Measurements from ENCODE around the gene SPINT2. TPM values are rescaled to one million over a fixed set of nuclear protein-coding genes. Genes with fewer than 3 reads are reported as not detected.

The SPINT2 gene
- total and polyA plus RNA-seq, 2 of the 13 experiments (the other 11 are each of a cell fraction or from before 2014, with no cell fraction given): 0.31 to 0.77 TPM

DNA sequence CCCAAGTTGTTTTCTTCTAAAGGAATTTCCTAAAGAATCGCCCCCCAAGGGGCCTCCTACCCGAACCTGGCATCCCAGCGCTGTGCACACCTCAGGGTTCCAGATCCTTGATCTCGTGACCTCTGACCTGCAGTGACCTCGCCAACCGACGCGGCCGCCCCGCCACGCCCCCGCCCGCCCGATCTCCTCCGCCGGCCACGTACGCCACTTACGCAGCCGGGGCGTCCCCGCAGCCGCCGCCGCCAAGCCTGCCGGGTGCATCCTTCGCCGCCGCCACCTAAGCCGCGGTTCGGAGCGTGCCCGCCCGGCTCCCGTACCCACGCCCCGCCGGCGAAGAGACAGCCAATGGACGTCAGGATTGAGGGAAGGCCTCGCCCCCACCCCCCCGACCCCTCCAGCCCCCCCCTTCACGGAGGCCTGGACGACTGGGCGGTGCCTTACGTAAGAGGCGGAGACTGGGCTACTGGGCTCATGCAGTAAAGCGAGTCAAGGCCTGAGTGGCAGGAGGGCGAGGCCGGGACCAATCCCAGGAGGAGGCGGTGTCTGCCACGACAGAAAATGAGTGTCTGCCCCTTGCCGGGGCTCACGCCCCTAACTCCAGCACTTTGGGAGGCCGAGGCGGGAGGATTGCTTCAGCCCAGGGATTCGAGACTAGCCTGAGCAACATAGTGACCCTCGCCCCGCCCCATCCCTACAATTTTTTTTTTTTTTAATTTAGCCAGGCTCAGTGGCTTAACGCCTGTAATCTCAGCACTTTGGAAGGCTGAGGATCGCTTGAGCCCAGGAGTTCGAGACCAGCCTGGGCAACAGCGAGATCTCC is 51.5 kb downstream of the SPINT2 start, which contains the start of gene YIF1B (continued):
- TF ChIP-seq, protein P1, sequence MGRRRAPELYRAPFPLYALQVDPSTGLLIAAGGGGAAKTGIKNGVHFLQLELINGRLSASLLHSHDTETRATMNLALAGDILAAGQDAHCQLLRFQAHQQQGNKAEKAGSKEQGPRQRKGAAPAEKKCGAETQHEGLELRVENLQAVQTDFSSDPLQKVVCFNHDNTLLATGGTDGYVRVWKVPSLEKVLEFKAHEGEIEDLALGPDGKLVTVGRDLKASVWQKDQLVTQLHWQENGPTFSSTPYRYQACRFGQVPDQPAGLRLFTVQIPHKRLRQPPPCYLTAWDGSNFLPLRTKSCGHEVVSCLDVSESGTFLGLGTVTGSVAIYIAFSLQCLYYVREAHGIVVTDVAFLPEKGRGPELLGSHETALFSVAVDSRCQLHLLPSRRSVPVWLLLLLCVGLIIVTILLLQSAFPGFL (CRISPR knock-in tag; IDR thresholded peaks at IDR 0.05): no peak
- TF ChIP-seq SALL1 (CRISPR knock-in tag; IDR thresholded peaks at IDR 0.05) (peak; percentile 34; the same call in 1 of the 2 replicates), RBAK (CRISPR knock-in tag; IDR thresholded peaks at IDR 0.05) (no peak), PHF8 (CRISPR knock-in tag; IDR thresholded peaks at IDR 0.05) (no peak), ZNF652 (CRISPR knock-in tag; IDR thresholded peaks at IDR 0.05; ENCODE audit: borderline replicate concordance, low read depth) (no peak), MIER3 (CRISPR knock-in tag; IDR thresholded peaks at IDR 0.05; ENCODE audit: borderline replicate concordance) (no peak; the same call in 1 of the 2 replicates), RCOR2 (CRISPR knock-in tag; IDR thresholded peaks at IDR 0.05) (no peak), ELF3 (CRISPR knock-in tag; IDR thresholded peaks at IDR 0.05) (no peak), ADNP (CRISPR knock-in tag; IDR thresholded peaks at IDR 0.05) (no peak), ZMYM3 (CRISPR knock-in tag; IDR thresholded peaks at IDR 0.05) (peak; percentile 65; the same call in 1 of the 2 replicates), NCOA5 (CRISPR knock-in tag; IDR thresholded peaks at IDR 0.05) (no peak), MIXL1 (CRISPR knock-in tag; IDR thresholded peaks at IDR 0.05) (no peak), ZNF737 (CRISPR knock-in tag; IDR thresholded peaks at IDR 0.05; ENCODE audit: borderline replicate concordance) (no peak), ZNF572 (CRISPR knock-in tag; IDR thresholded peaks at IDR 0.05) (no peak), ATF1 (CRISPR knock-in tag; IDR thresholded peaks at IDR 0.05) (no peak)
- TF ChIP-seq, protein P2, sequence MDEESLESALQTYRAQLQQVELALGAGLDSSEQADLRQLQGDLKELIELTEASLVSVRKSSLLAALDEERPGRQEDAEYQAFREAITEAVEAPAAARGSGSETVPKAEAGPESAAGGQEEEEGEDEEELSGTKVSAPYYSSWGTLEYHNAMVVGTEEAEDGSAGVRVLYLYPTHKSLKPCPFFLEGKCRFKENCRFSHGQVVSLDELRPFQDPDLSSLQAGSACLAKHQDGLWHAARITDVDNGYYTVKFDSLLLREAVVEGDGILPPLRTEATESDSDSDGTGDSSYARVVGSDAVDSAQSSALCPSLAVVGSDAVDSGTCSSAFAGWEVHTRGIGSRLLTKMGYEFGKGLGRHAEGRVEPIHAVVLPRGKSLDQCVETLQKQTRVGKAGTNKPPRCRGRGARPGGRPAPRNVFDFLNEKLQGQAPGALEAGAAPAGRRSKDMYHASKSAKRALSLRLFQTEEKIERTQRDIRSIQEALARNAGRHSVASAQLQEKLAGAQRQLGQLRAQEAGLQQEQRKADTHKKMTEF (CRISPR knock-in tag; IDR thresholded peaks at IDR 0.05): no peak; the same call in 1 of the 2 replicates
- TF ChIP-seq, protein P3, sequence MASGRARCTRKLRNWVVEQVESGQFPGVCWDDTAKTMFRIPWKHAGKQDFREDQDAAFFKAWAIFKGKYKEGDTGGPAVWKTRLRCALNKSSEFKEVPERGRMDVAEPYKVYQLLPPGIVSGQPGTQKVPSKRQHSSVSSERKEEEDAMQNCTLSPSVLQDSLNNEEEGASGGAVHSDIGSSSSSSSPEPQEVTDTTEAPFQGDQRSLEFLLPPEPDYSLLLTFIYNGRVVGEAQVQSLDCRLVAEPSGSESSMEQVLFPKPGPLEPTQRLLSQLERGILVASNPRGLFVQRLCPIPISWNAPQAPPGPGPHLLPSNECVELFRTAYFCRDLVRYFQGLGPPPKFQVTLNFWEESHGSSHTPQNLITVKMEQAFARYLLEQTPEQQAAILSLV (CRISPR knock-in tag; IDR thresholded peaks at IDR 0.05; ENCODE audit: borderline replicate concordance): peak; percentile 79; the same call in 1 of the 2 replicates
- TF ChIP-seq, protein P4, sequence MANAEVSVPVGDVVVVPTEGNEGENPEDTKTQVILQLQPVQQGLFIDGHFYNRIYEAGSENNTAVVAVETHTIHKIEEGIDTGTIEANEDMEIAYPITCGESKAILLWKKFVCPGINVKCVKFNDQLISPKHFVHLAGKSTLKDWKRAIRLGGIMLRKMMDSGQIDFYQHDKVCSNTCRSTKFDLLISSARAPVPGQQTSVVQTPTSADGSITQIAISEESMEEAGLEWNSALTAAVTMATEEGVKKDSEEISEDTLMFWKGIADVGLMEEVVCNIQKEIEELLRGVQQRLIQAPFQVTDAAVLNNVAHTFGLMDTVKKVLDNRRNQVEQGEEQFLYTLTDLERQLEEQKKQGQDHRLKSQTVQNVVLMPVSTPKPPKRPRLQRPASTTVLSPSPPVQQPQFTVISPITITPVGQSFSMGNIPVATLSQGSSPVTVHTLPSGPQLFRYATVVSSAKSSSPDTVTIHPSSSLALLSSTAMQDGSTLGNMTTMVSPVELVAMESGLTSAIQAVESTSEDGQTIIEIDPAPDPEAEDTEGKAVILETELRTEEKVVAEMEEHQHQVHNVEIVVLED (CRISPR knock-in tag; IDR thresholded peaks at IDR 0.05; ENCODE audit: borderline replicate concordance): peak; percentile 86
- TF ChIP-seq, protein P5, sequence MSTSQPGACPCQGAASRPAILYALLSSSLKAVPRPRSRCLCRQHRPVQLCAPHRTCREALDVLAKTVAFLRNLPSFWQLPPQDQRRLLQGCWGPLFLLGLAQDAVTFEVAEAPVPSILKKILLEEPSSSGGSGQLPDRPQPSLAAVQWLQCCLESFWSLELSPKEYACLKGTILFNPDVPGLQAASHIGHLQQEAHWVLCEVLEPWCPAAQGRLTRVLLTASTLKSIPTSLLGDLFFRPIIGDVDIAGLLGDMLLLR (CRISPR knock-in tag; IDR thresholded peaks at IDR 0.05): no peak
- TF ChIP-seq, protein P6, sequence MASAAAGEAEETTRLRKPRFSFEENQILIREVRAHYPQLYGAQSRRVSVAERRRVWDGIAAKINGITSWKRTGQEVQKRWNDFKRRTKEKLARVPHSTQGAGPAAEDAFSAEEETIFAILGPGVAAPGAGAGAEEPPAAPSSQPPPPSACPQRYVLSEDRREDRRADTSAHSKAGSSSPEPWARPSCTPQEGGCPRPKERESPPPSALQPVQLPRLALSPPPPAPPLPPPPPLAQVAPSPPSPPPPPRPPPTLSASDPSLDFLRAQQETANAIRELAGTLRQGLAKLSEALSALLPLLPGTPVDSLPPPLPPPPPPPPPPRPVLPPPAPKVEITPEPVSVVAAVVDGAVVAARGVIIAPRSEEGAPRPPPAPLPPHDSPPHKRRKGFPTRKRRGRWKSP (CRISPR knock-in tag; IDR thresholded peaks at IDR 0.05): 0 out of 2 replicates have a peak, but pooled peaks have one; percentile 32
- TF ChIP-seq, protein P7, sequence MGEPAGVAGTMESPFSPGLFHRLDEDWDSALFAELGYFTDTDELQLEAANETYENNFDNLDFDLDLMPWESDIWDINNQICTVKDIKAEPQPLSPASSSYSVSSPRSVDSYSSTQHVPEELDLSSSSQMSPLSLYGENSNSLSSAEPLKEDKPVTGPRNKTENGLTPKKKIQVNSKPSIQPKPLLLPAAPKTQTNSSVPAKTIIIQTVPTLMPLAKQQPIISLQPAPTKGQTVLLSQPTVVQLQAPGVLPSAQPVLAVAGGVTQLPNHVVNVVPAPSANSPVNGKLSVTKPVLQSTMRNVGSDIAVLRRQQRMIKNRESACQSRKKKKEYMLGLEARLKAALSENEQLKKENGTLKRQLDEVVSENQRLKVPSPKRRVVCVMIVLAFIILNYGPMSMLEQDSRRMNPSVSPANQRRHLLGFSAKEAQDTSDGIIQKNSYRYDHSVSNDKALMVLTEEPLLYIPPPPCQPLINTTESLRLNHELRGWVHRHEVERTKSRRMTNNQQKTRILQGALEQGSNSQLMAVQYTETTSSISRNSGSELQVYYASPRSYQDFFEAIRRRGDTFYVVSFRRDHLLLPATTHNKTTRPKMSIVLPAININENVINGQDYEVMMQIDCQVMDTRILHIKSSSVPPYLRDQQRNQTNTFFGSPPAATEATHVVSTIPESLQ (CRISPR knock-in tag; conservative IDR thresholded peaks at IDR 0.05): no peak
